ENCODE measurements around the gene STEAP1B.

- TF ChIP-seq CTCF (IDR thresholded peaks at IDR 0.05; ENCODE audit: low read depth, low read length, missing input control), result no peak
- no peak for TF ChIP-seq RAD21 (IDR thresholded peaks at IDR 0.05)
- TF ChIP-seq SP1 (IDR thresholded peaks at IDR 0.05), result no peak
- TF ChIP-seq GABPA (IDR thresholded peaks at IDR 0.05 in 1 of 2, conservative IDR thresholded peaks at IDR 0.05 in 1 of 2), result no peak
- no peak for TF ChIP-seq TAF1 (conservative IDR thresholded peaks at IDR 0.05)
Measured at GRCh38 chr7:22480523-22481075, 19.4 kb downstream of the STEAP1B start.

All from liver (tissue), 3 donors.